GM23248 (cell line): Measurements from ENCODE around the gene TLX1.

Experiments
- EZH2 ChIP-seq: fragments of 200-600 bp; sonication (generic); IDR thresholded peaks from 2 replicates; pipeline ENCODE4 v1.6.1; 2018; ENCODE audit warnings: antibody characterized with exemption, mild to moderate bottlenecking; ENCODE audit not compliant: insufficient read depth, poor library complexity, severe bottlenecking
- EZH2phosphoT487 ChIP-seq: fragments of 200-600 bp; sonication (generic); IDR thresholded peaks from 2 replicates; pipeline ENCODE4 v1.6.1; 2018; ENCODE audit warnings: antibody characterized with exemption, moderate library complexity, mild to moderate bottlenecking, low read depth; ENCODE audit not compliant: insufficient read depth

- no peak for TF ChIP-seq EZH2phosphoT487
- no peak for TF ChIP-seq EZH2
Observed at GRCh38 chr10:101097881-101098280, 33.2 kb upstream of the TLX1 start.
